ENCODE measurements around the gene TRIM14.

The TRIM14 gene

GRCh38 chr9:98108531-98109031 lies 10.4 kb downstream of the TRIM14 start:
- Histone ChIP-seq H4K20me1 (ENCODE audit: low read depth, low read length) (no peaks in the 10 kb centered on the region), H3K27ac (ENCODE audit: low read depth, low read length) (peak overlapping the region; percentile 90), H3K36me3 (ENCODE audit: low read length) (no peaks in the 10 kb centered on the region), H3K27me3 (ENCODE audit: low read length) (no peaks in the 10 kb centered on the region), H3K4me2 (ENCODE audit: low read depth, low read length, poor library complexity, severe bottlenecking) (peak overlapping the region; percentile 49), H3K9ac (ENCODE audit: low read length) (peak overlapping the region; percentile 23; the same call in 1 of the 2 replicates), H3K9me2 (replicated peaks; ENCODE audit: insufficient read depth, low read length) (no peaks in the 10 kb centered on the region), H3K4me3 (ENCODE audit: insufficient read depth, low read length, poor library complexity, severe bottlenecking) (no peak overlapping the region), H3K9me3 (ENCODE audit: insufficient read depth, low read length) (no peaks in the 10 kb centered on the region), H2AFZ (ENCODE audit: low read depth, low read length, severe bottlenecking) (no peak overlapping the region), H3K79me2 (ENCODE audit: insufficient read depth, low read length) (no peaks in the 10 kb centered on the region), H3F3A (ENCODE audit: insufficient read depth) (peaks cover 23% of the 10 kb centered on the region)
- TF ChIP-seq EZH2phosphoT487 (conservative IDR thresholded peaks at IDR 0.05; ENCODE audit: low read length), result no peak
- TF ChIP-seq CTCF (IDR thresholded peaks at IDR 0.05; ENCODE audit: insufficient read depth, low read length, poor library complexity, severe bottlenecking), result no peak

- Histone ChIP-seq H3K9me3 (ENCODE audit: insufficient read depth, low read length) (no peaks in the 10 kb centered on the region), H3K4me2 (ENCODE audit: low read depth, low read length, poor library complexity, severe bottlenecking) (peak overlapping the region; percentile 49), H3F3A (ENCODE audit: insufficient read depth) (peaks cover 23% of the 10 kb centered on the region), H3K9ac (ENCODE audit: low read length) (peak overlapping the region; percentile 23; the same call in 1 of the 2 replicates), H3K79me2 (ENCODE audit: insufficient read depth, low read length) (no peaks in the 10 kb centered on the region), H3K36me3 (ENCODE audit: low read length) (no peaks in the 10 kb centered on the region), H3K4me3 (ENCODE audit: insufficient read depth, low read length, poor library complexity, severe bottlenecking) (no peak overlapping the region), H3K9me2 (replicated peaks; ENCODE audit: insufficient read depth, low read length) (no peaks in the 10 kb centered on the region), H3K27me3 (ENCODE audit: low read length) (no peaks in the 10 kb centered on the region), H4K20me1 (ENCODE audit: low read depth, low read length) (no peaks in the 10 kb centered on the region), H2AFZ (ENCODE audit: low read depth, low read length, severe bottlenecking) (no peak overlapping the region), H3K27ac (ENCODE audit: low read depth, low read length) (peak overlapping the region; percentile 90)
- TF ChIP-seq CTCF (IDR thresholded peaks at IDR 0.05; ENCODE audit: insufficient read depth, low read length, poor library complexity, severe bottlenecking) (no peak), EZH2phosphoT487 (conservative IDR thresholded peaks at IDR 0.05; ENCODE audit: low read length) (no peak)
Observed at GRCh38 chr9:98107926-98108325, 11.1 kb downstream of the TRIM14 start.

- no peaks in the 10 kb centered on the region for H4K20me1 ChIP-seq (ENCODE audit: low read depth, low read length)
- H3K36me3 ChIP-seq (ENCODE audit: low read length), result no peaks in the 10 kb centered on the region
- H2AFZ ChIP-seq (ENCODE audit: low read depth, low read length, severe bottlenecking), result no peak overlapping the region
- no peaks in the 10 kb centered on the region for H3K27me3 ChIP-seq (ENCODE audit: low read length)
- no peak for TF ChIP-seq EZH2phosphoT487 (conservative IDR thresholded peaks at IDR 0.05; ENCODE audit: low read length)
- TF ChIP-seq CTCF (IDR thresholded peaks at IDR 0.05; ENCODE audit: insufficient read depth, low read length, poor library complexity, severe bottlenecking), result no peak
- H3K27ac ChIP-seq (ENCODE audit: low read depth, low read length), result peak overlapping the region; percentile 79
- no peak overlapping the region for H3K4me2 ChIP-seq (ENCODE audit: low read depth, low read length, poor library complexity, severe bottlenecking)
- H3K9me2 ChIP-seq (replicated peaks; ENCODE audit: insufficient read depth, low read length), result no peaks in the 10 kb centered on the region
- H3K9me3 ChIP-seq (ENCODE audit: insufficient read depth, low read length), result no peaks in the 10 kb centered on the region
- H3K79me2 ChIP-seq (ENCODE audit: insufficient read depth, low read length), result no peaks in the 10 kb centered on the region
- H3K9ac ChIP-seq (ENCODE audit: low read length), result peak overlapping the region; percentile 28; the same call in 1 of the 2 replicates
- H3F3A ChIP-seq (ENCODE audit: insufficient read depth), result peaks cover 41% of the 10 kb centered on the region
- no peak overlapping the region for H3K4me3 ChIP-seq (ENCODE audit: insufficient read depth, low read length, poor library complexity, severe bottlenecking)
Observed at GRCh38 chr9:98105006-98105405, 14.0 kb downstream of the TRIM14 start.

All from SU-DHL-6 (cell line).